Activated CD4-positive, alpha-beta memory T cell treated with anti-CD3 and anti-CD28 coated beads, Interleukin-2, amount 10 ng/mL, durations not matched to agents 7 days and 5 days (primary cell): ENCODE measurements around the gene ITGA4. TPM values are rescaled to one million over a fixed set of nuclear protein-coding genes. Genes with fewer than 3 reads are reported as not detected.
"Not testable (repeated sequence)": the region's sequence is repeated elsewhere in the genome, so short reads cannot be mapped to it uniquely, and the experiment has no call there.

Experiments used
- CTCF ChIA-PET: fragments of 350-600 bp; sonication (Branson Sonifier 250); formaldehyde crosslinking; loops from one replicate; lab custom pipeline; 2021; ENCODE audit warnings: antibody characterized with exemption, inconsistent platforms; lab: Charles Lee
- POLR2A ChIA-PET: fragments of 350-600 bp; sonication (Branson Sonifier 250); formaldehyde crosslinking; loops from one replicate; lab custom pipeline; 2021; ENCODE audit warnings: antibody characterized with exemption; lab: Charles Lee
- DNase-seq: peaks from one replicate; pipeline ENCODE4 v3.0.0-alpha.2; 2020
- H3K27ac Mint-ChIP-seq: one replicate; pipeline ENCODE4 v1.8.0; 2021; ENCODE audit warnings: mild to moderate bottlenecking, mixed read lengths
- H3K27me3 Mint-ChIP-seq: one replicate; pipeline ENCODE4 v1.8.0; 2021; ENCODE audit warnings: mixed read lengths
- H3K36me3 Mint-ChIP-seq: one replicate; pipeline ENCODE4 v1.8.0; 2021; ENCODE audit warnings: low read depth, mixed read lengths
- H3K4me1 Mint-ChIP-seq: one replicate; pipeline ENCODE4 v1.8.0; 2021; ENCODE audit warnings: mixed read lengths
- H3K4me3 Mint-ChIP-seq: one replicate; pipeline ENCODE4 v1.8.0; 2021; ENCODE audit warnings: mild to moderate bottlenecking, mixed read lengths
- H3K9me3 Mint-ChIP-seq: one replicate; pipeline ENCODE4 v1.8.0; 2021; ENCODE audit warnings: mixed read lengths
- total RNA-seq, 2 experiments: library from RNA; stranded (reverse); gene quantifications; one replicate each; pipeline ENCODE4 v1.2.3, GENCODE V29; 2021

ITGA4 gene
- total RNA-seq, 2 experiments from 2014 or later = 252 to 265 TPM

- Mint-ChIP-seq H3K27ac (no peak overlapping the region), H3K4me1 (peaks cover 28% of the 10 kb centered on the region), H3K9me3 (no peaks in the 10 kb centered on the region), H3K36me3 (no peaks in the 10 kb centered on the region), H3K27me3 (peaks cover 2% of the 10 kb centered on the region), H3K4me3 (no peak overlapping the region)
- ChIA-PET CTCF (no interaction called here), POLR2A (interaction anchor here (1.0 to 1.9 kb wide), 3 partner anchors 16 to 47 kb away, joined by 3 to 6 read pairs (median 4); partner anchors contain the start of gene ITGA4)
- no peak for DNase-seq
Observed at GRCh38 chr2:181440344-181440743, 16.8 kb upstream of the ITGA4 start.

- CTCF ChIA-PET = interaction anchor here (2.3 kb wide), 1 partner anchor 16 kb away, joined by 9 read pairs; the partner anchor contains the start of gene ITGA4
- Mint-ChIP-seq H3K27me3 (peaks cover 2% of the 10 kb centered on the region), H3K36me3 (no peaks in the 10 kb centered on the region), H3K4me3 (no peak overlapping the region), H3K9me3 (no peaks in the 10 kb centered on the region), H3K27ac (no peak overlapping the region), H3K4me1 (peaks cover 28% of the 10 kb centered on the region)
- DNase-seq = no peak
- POLR2A ChIA-PET = no interaction called here
Observed at GRCh38 chr2:181440919-181441318, 16.3 kb upstream of the ITGA4 start.

- DNase-seq = no peak
- no peaks in the 10 kb centered on the region for H3K9me3 Mint-ChIP-seq
- ChIA-PET POLR2A (no interaction called here), CTCF (interaction anchor here (1.3 to 2.3 kb wide), 3 partner anchors 10 to 16 kb away, joined by 3 to 9 read pairs (median 3); partner anchors contain the start of gene ITGA4)
- no peak overlapping the region for H3K27ac Mint-ChIP-seq
- H3K27me3 Mint-ChIP-seq = peaks cover 2% of the 10 kb centered on the region
- no peak overlapping the region for H3K4me3 Mint-ChIP-seq
- H3K4me1 Mint-ChIP-seq = peaks cover 28% of the 10 kb centered on the region
- H3K36me3 Mint-ChIP-seq = no peaks in the 10 kb centered on the region
Observed at GRCh38 chr2:181441670-181442069, 15.5 kb upstream of the ITGA4 start.

- peaks cover 4% of the 10 kb centered on the region for H3K36me3 Mint-ChIP-seq
- peaks cover 2% of the 10 kb centered on the region for H3K27me3 Mint-ChIP-seq
- no peak overlapping the region for H3K4me3 Mint-ChIP-seq
- no peak overlapping the region for H3K27ac Mint-ChIP-seq
- H3K4me1 Mint-ChIP-seq = peaks cover 13% of the 10 kb centered on the region
- POLR2A ChIA-PET = interaction anchor here (0.7 to 1.0 kb wide), 2 partner anchors 13 to 16 kb away, joined by 3 to 4 read pairs; partner anchors contain the start of gene ITGA4
- peaks cover 4% of the 10 kb centered on the region for H3K9me3 Mint-ChIP-seq
- no peak for DNase-seq
- CTCF ChIA-PET = interaction anchor here (0.6 kb wide), 1 partner anchor 13 kb away, joined by 3 read pairs; the partner anchor contains the start of gene ITGA4
Observed at GRCh38 chr2:181444654-181445053, 12.5 kb upstream of the ITGA4 start.

- ChIA-PET CTCF (no interaction called here), POLR2A (no interaction called here)
- Mint-ChIP-seq H3K27me3 (peaks cover 4% of the 10 kb centered on the region), H3K9me3 (peaks cover 4% of the 10 kb centered on the region), H3K27ac (no peak overlapping the region), H3K4me3 (no peak overlapping the region), H3K36me3 (peaks cover 4% of the 10 kb centered on the region), H3K4me1 (peaks cover 12% of the 10 kb centered on the region)
- no peak for DNase-seq
Observed at GRCh38 chr2:181446985-181447384, 10.2 kb upstream of the ITGA4 start.

- H3K36me3 Mint-ChIP-seq, H3K27ac Mint-ChIP-seq, H3K4me3 Mint-ChIP-seq, H3K27me3 Mint-ChIP-seq, POLR2A ChIA-PET, H3K9me3 Mint-ChIP-seq, DNase-seq, CTCF ChIA-PET: not testable (repeated sequence)
- H3K4me1 Mint-ChIP-seq = peaks cover 13% of the 10 kb centered on the region
Observed at GRCh38 chr2:181449278-181449677, 7.9 kb upstream of the ITGA4 start.

- peaks cover 3% of the 10 kb centered on the region for H3K27me3 Mint-ChIP-seq
- peaks cover 22% of the 10 kb centered on the region for H3K36me3 Mint-ChIP-seq
- H3K4me3 Mint-ChIP-seq = no peak overlapping the region
- no peaks in the 10 kb centered on the region for H3K9me3 Mint-ChIP-seq
- H3K4me1 Mint-ChIP-seq = peaks cover 30% of the 10 kb centered on the region
- H3K27ac Mint-ChIP-seq = peak overlapping the region; percentile 95
- DNase-seq = no peak
- POLR2A ChIA-PET = interaction anchor here (0.7 to 10.9 kb wide), 19 partner anchors 13 to 348 kb away, joined by 3 to 611 read pairs (median 5); no protein-coding TSS in a partner anchor
- CTCF ChIA-PET = interaction anchor here (0.5 to 5.1 kb wide), 8 partner anchors 9 to 350 kb away, joined by 3 to 59 read pairs (median 5); no protein-coding TSS in a partner anchor
Observed at GRCh38 chr2:181454686-181455450, 2.3 kb upstream of the ITGA4 start.

GRCh38 chr2:181456660-181457120 lies 496 bp upstream of the ITGA4 start:
- peaks cover 3% of the 10 kb centered on the region for H3K27me3 Mint-ChIP-seq
- ChIA-PET POLR2A (interaction anchor here (0.6 to 10.9 kb wide), 41 partner anchors 11 to 476 kb away, joined by 3 to 611 read pairs (median 6); partner anchors contain the start of gene UBE2E3), CTCF (interaction anchor here (0.6 to 5.1 kb wide), 28 partner anchors 11 to 352 kb away, joined by 3 to 59 read pairs (median 5); no protein-coding TSS in a partner anchor)
- peaks cover 40% of the 10 kb centered on the region for H3K36me3 Mint-ChIP-seq
- peaks cover 37% of the 10 kb centered on the region for H3K4me1 Mint-ChIP-seq
- H3K4me3 Mint-ChIP-seq = peak overlapping the region; percentile 90
- H3K9me3 Mint-ChIP-seq = no peaks in the 10 kb centered on the region
- H3K27ac Mint-ChIP-seq = peak overlapping the region; percentile 95
- DNase-seq = peak; percentile 90

- no peaks in the 10 kb centered on the region for H3K27me3 Mint-ChIP-seq
- ChIA-PET POLR2A (interaction anchor here (0.6 to 10.9 kb wide), 40 partner anchors 10 to 477 kb away, joined by 3 to 611 read pairs (median 6); partner anchors contain the start of gene UBE2E3), CTCF (interaction anchor here (0.6 to 5.1 kb wide), 35 partner anchors 10 to 355 kb away, joined by 3 to 59 read pairs (median 4); no protein-coding TSS in a partner anchor)
- no peaks in the 10 kb centered on the region for H3K9me3 Mint-ChIP-seq
- peaks cover 46% of the 10 kb centered on the region for H3K4me1 Mint-ChIP-seq
- peaks cover 49% of the 10 kb centered on the region for H3K36me3 Mint-ChIP-seq
- H3K27ac Mint-ChIP-seq = peak overlapping the region; percentile 93
- peak; percentile 66 for DNase-seq
- H3K4me3 Mint-ChIP-seq = peak overlapping the region; percentile 90
Observed at GRCh38 chr2:181457741-181458425, 697 bp downstream of the ITGA4 start.

- ChIA-PET POLR2A (interaction anchor here (0.7 to 10.9 kb wide), 19 partner anchors 9 to 352 kb away, joined by 3 to 611 read pairs (median 38); no protein-coding TSS in a partner anchor), CTCF (interaction anchor here (1.8 to 5.1 kb wide), 7 partner anchors 9 to 354 kb away, joined by 7 to 59 read pairs (median 14); no protein-coding TSS in a partner anchor)
- Mint-ChIP-seq H3K4me1 (peaks cover 56% of the 10 kb centered on the region), H3K4me3 (peak overlapping the region; percentile 90), H3K9me3 (no peaks in the 10 kb centered on the region), H3K27ac (peak overlapping the region; percentile 93), H3K36me3 (peaks cover 59% of the 10 kb centered on the region), H3K27me3 (no peaks in the 10 kb centered on the region)
- DNase-seq = no peak
Observed at GRCh38 chr2:181458871-181459270, 1.7 kb downstream of the ITGA4 start.

- H3K36me3 Mint-ChIP-seq = peaks cover 67% of the 10 kb centered on the region
- H3K4me1 Mint-ChIP-seq = peaks cover 57% of the 10 kb centered on the region
- H3K9me3 Mint-ChIP-seq = no peaks in the 10 kb centered on the region
- POLR2A ChIA-PET = interaction anchor here (0.7 to 10.9 kb wide), 18 partner anchors 8 to 353 kb away, joined by 3 to 611 read pairs (median 38); no protein-coding TSS in a partner anchor
- H3K4me3 Mint-ChIP-seq = peak overlapping the region; percentile 90
- no peak for DNase-seq
- peak overlapping the region; percentile 93 for H3K27ac Mint-ChIP-seq
- no peaks in the 10 kb centered on the region for H3K27me3 Mint-ChIP-seq
- CTCF ChIA-PET = interaction anchor here (1.4 to 5.1 kb wide), 6 partner anchors 8 to 355 kb away, joined by 6 to 59 read pairs (median 22); no protein-coding TSS in a partner anchor
Observed at GRCh38 chr2:181459621-181460021, 2.4 kb downstream of the ITGA4 start.
